Bone marrow (tissue), 2 donors: ENCODE data around the gene UBB.

ENCODE experiments used
- DNase-seq, 2 donors: peaks; one replicate each; lab custom pipeline; 2025; lab: John Stamatoyannopoulos, UW

UBB gene

DNA sequence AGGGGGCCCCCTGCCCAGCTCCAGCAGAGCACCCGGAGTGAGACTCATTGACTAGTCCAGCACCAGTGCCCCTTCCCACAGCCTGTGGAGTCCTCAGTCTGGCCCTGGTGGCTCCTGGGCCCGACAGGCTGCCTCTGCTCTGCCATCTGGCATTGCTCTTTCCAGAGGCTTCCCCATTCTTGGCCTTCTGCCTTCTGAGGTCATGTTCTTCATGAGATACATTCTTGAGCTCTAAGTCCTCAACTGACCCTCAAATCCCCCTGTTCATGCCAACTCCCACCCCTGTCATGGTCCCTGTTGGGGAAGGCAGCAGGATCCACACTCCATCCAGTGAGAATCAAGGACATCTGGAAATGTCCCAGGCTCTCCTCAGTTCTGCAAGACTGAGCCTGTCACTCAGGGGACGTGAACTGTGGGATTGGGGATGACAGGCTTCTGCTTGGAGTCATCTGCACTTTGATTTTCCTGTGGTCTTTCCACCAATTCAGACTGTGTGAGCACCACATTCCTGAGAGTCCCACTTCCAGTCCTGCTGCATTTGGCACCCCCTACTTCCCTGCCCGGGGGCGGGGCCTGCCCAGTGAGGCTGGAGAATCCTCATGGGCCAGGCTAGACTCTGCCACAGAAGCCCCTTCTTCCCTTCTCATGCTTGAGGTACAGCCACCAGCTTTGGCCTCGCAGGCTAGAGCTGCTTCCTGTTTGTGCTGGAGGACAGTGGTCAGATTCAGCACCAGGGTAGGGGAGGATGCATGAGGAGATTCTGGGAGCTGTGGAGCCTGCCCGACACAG lies 37.2 kb downstream of the UBB start:
- no peak for DNase-seq

DNA sequence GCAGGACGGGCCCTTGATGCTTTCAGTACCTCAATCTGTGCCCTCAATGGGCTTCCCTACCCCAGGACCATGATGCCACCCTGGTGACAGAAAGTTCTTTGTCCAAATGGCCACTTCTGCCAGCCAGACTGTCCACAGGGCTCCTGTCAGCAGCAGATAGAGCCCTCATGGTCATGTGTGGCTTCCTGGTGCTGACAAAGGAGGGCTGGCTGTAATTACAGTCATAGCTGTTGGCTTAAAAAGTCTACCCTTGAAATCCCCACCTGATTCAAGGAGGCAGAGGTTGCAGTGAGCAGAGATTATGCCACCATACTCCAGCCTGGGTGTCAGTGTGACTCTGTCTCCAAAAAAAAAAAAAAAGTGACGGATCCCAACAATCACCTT lies 37.8 kb downstream of the UBB start:
- DNase-seq: no peak

DNA sequence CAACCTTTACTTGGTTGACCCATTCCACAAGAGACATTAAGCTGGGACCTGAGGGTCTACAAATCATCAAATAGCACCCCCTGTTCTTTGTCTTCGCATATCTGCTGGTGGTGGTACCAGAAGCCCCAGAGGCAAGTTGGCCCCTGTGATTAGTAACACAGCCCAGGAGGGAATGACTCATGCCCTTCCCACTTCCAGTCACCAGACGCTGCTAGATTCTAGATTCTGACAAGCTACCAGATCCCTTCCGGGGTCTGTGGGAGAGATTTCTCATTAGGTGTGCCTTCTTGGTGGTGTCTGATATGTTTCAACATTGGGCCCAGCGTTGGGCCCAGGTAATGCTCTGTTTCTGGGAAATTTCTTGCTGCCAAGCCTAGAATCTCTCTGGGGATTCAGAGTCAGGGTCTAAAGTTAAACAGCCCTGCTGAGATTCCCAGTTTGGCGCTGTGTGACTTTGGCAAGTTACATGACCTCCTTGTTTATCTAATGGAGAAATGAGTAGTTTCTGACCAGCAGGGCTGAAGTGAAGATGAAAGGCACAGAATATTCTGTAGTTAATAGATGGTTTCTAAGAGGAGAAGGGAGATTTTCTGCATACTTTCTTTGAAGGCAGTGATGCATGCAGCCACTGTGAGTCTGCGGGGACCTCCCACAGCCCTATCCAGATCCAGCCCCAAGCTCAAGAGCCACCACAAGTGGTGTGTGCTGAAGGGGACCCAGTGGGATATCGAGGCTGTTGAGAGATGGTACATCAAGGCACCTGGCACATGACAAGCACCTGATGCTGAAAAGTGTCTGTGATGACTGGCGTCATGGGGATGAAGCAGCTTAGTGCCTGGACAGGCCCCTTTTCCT lies 38.4 kb downstream of the UBB start:
- peak in 1 of 2 donors; percentile 45 for DNase-seq

DNA sequence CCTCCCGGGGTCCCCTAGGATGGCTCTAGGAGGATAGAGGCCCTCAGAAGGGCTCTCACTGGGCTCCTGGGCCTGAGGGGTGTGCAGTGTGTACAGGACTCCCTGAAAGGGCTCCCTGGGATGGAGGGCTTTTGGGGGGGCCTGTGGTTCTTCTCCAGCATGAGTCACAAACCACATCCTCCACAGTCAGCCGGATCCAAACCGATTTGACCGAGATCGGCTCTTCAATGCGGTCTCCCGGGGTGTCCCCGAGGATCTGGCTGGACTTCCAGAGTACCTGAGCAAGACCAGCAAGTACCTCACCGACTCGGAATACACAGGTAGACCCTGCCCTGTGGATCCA lies 39.0 kb downstream of the UBB start:
- peak in 1 of 2 donors; percentile 39 for DNase-seq

DNA sequence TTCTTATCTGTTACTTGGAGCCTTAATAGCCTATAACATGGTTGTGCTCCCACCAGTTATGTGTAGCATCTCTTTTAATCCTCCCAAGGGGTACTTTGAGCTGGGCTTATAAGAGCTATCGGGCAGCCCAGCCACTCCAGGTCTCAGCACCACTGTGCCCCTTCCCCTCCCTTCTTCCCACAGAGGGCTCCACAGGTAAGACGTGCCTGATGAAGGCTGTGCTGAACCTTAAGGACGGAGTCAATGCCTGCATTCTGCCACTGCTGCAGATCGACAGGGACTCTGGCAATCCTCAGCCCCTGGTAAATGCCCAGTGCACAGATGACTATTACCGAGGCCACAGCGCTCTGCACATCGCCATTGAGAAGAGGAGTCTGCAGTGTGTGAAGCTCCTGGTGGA lies 41.5 kb downstream of the UBB start:
- DNase-seq: no peak

DNA sequence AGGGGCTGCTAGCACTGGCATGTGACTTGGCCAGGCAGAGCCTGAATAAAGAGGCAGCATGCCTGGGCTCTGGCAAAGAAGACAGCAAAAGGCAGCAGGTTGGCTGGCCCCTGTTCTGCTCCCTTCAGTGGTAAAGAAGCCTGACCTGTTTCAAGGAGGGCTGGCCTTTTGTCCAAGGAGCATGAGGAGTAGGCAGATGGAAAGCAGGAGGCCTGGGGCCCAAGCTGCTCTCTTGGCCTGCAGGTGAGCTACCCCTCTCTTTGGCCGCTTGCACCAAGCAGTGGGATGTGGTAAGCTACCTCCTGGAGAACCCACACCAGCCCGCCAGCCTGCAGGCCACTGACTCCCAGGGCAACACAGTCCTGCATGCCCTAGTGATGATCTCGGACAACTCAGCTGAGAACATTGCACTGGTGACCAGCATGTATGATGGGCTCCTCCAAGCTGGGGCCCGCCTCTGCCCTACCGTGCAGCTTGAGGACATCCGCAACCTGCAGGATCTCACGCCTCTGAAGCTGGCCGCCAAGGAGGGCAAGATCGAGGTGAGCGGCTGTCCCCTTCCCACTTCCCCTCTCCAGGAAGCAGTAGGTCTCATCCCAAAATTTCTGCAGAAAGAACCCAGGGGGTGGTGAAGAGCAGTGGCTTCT lies 42.5 kb downstream of the UBB start:
- DNase-seq: no peak

DNA sequence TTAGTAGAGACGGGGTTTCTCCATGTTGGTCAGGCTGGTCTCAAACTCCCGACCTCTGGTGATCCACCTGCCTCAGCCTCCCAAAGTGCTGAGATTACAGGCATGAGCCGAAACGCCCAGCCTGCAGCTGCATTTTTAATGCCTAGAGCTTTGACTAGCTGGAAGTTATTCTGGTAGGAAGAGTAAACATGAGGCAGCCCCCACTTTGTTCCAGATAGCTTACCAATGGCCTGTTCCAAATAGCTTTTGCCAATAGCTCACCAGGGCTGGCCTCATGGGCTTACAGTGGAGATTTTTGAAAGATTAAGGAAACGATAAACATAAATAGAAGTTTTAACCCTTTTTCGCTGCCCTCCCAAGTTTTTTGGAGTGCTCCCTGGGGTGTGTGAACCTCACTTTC lies 44.3 kb downstream of the UBB start:
- no peak for DNase-seq

DNA sequence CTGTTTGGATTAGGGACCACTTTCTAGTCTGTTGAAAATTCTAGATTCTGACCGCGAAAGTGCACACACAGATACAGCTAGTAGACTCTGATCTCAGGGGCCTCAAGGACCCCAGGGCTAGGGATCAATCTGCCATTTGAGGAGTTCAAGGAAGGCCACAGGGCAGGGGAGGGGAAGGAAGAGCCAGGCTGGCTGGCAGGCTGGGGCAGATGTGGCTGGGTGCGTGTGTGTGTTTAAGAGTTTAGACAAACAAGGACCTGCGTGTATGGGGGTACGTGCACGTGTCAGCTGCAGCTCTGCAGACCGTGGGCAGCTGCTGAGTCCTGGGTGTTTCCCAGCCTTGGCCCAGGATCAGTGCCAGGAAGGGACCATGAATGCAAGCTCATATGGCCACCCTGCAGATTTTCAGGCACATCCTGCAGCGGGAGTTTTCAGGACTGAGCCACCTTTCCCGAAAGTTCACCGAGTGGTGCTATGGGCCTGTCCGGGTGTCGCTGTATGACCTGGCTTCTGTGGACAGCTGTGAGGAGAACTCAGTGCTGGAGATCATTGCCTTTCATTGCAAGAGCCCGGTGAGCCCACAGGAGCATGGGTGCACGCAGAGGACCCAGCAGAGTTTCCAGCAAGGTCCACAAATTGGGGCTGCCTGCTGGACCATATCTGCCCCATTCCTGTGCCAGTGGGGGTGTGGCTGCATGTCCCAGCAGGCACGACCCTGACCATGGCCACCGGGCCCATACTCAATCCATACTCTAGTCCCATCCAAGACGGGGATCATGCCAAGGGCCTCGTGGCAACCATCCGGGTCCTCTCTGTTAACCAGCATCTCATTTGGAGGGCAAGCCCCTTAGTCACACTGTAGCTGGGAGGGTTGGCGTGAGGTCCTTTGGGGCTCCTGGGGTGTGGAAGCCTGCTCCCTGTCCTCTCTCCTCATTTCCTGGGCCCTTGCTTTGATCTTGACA lies 45.1 kb downstream of the UBB start:
- DNase-seq: no peak

DNA sequence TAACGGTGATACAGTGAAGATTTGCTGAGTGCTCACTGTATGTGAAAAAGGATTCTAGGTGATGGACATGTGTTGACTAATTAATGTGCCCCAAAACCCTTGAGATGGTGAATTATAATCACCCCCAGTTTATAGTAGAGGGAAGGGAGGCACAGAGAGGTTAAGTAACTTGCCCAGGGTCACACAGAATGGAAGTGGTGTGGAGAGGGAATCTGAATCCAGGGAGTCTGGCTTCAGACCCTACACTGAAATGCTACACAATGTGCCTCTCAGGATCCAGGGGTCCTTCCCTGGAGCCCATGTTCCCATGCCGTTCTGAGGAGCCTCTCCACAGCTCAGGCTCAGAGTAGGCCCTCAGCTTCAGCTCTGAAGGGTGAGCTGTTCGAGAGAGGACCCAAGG lies 46.1 kb downstream of the UBB start:
- DNase-seq: no peak

DNA sequence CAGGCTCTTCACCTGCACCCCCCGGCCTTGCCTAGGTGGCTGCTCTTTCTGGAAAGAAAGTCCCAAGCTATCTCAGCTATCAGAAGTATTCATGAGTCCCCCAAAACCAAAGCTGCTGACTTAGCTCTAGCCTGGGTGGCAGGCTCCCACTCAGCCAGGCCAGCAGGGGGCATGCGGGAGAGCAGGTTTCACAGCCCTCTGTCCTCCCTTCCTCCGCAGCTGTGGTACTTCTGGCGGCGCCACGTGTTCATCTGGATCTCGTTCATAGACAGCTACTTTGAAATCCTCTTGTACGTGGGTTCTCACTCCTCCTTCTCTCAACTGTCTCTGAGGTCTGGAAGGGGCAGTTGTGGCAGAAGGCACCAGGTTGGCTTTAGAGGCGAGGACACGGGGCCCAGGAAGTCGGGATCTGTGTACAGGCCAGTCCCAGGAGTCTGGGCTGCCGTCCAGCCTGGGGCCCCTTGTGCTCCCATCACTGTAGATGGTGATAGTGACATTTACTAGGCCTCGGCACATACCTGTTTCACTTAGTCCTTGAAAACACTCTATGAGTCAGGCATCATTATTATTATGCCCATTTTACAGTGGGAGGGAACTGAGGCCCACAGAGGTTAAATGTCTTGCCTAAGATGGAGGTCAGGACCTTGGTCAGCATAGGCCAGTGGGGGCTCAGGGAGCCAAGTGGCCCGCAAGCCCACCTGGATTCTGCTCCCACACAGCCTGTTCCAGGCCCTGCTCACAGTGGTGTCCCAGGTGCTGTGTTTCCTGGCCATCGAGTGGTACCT lies 47.4 kb downstream of the UBB start:
- DNase-seq: no peak

DNA sequence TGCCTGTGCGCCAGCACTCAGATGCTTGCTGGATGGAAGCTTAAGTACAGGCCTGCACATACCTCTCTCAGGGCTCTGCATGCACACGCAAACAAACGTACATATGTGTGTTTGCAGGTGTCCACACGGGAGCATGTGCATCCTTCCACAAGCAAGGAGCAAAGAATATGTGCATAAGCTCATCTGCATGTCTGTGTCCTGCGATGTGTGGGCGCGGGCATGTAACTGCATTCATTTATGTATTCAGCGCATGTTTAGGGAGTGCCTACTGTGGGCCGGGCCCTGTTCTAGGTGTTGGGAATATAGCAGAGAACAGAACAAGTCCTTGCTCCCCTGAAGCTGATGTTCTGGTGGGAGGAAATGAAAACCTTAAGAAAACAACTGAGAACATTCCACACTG lies 48.2 kb downstream of the UBB start:
- DNase-seq: no peak

DNA sequence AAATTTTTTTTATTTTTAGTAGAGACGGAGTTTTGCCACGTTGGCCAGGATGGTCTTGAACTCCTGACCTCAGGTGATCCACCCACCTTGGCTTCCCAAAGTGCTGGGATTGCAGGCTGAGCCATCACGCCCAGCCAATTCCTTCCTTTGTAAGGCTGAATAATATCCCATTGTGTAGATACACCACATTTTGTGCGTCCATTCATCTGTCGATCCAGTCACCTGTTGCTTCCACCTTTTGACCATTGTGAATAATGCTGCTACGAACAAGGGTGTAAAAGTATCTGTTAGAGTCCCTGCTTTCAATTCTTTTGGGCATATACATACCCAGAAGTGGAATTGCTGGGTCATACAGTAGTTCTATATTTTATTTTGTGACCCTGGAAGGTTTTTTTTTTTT lies 49.8 kb downstream of the UBB start:
- DNase-seq: no peak

DNA sequence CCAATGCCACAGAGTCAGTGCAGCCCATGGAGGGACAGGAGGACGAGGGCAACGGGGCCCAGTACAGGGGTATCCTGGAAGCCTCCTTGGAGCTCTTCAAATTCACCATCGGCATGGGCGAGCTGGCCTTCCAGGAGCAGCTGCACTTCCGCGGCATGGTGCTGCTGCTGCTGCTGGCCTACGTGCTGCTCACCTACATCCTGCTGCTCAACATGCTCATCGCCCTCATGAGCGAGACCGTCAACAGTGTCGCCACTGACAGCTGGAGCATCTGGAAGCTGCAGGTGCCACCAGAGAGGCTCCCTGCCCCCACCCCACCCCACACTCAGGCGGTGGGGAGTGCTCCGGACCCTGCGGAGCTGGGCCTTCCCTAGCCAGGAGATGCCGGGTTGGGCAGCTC lies 51.1 kb downstream of the UBB start:
- DNase-seq: no peak
